Measurements from ENCODE around the gene ARHGAP30. TPM values are rescaled to one million over a fixed set of nuclear protein-coding genes. Genes with fewer than 3 reads are reported as not detected.
A peak's percentile ranks its signal among the peaks of the same experiment; 100 is the strongest.

The ARHGAP30 gene
- total RNA-seq, 1 donor from 2014 or later, result not detected

DNA sequence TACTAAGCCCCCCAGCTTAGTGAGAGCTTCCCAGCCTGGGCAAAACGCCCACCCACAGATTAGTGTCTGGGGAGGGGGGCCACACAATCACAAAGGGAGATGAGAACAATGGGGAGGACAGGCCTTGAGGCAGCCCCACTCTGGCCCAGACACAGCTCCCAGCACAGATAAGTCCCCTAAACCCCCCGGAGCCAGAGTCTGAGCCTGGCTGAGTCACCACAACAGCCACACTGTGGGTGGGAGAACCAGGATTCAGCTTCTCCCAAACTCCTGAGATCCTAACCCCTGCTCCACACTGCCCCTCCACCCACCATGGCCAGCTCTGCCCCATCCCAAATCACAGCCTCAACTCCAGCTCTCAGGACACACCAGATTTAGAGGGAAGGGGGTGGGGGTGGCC lies 15.5 kb upstream of the ARHGAP30 start:
- H3K4me3 Mint-ChIP-seq (ENCODE audit: unreplicated experiment), result no peak overlapping the region
- no peaks in the 10 kb centered on the region for H3K27me3 Mint-ChIP-seq (ENCODE audit: low read depth)
- H3K9me3 Mint-ChIP-seq (ENCODE audit: low read depth), result no peaks in the 10 kb centered on the region
- peak; percentile 55 for DNase-seq (ENCODE audit: low spot score)
- H3K27ac Mint-ChIP-seq (ENCODE audit: unreplicated experiment), result peak overlapping the region; percentile 32
- TF ChIP-seq, protein P1, sequence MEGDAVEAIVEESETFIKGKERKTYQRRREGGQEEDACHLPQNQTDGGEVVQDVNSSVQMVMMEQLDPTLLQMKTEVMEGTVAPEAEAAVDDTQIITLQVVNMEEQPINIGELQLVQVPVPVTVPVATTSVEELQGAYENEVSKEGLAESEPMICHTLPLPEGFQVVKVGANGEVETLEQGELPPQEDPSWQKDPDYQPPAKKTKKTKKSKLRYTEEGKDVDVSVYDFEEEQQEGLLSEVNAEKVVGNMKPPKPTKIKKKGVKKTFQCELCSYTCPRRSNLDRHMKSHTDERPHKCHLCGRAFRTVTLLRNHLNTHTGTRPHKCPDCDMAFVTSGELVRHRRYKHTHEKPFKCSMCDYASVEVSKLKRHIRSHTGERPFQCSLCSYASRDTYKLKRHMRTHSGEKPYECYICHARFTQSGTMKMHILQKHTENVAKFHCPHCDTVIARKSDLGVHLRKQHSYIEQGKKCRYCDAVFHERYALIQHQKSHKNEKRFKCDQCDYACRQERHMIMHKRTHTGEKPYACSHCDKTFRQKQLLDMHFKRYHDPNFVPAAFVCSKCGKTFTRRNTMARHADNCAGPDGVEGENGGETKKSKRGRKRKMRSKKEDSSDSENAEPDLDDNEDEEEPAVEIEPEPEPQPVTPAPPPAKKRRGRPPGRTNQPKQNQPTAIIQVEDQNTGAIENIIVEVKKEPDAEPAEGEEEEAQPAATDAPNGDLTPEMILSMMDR (IDR thresholded peaks at IDR 0.05), result no peak
- peaks cover 36% of the 10 kb centered on the region for H3K4me1 Mint-ChIP-seq (ENCODE audit: low read depth)
- H3K36me3 Mint-ChIP-seq (ENCODE audit: low read depth), result no peaks in the 10 kb centered on the region

DNA sequence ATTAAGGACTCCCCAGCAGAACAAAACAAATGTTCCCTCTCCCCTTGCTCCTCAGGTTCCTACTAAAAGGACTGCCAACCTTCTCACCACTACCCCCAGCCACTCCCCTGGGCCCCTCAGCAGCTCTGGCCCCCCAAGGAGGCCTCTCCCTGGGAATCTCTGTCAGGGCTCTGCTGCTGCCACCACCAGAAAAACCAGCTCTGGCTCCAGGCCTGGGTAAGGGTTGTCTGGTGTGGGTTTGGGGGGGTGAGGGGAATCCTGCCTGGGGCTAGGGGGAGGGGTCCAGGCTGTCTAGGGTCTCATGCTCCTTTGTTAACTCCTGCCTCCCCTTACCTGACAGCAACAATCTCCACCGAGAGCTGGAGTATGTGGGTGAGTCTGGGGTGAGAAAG lies 14.9 kb upstream of the ARHGAP30 start:
- H3K4me1 Mint-ChIP-seq (ENCODE audit: low read depth), result peaks cover 38% of the 10 kb centered on the region
- no peaks in the 10 kb centered on the region for H3K36me3 Mint-ChIP-seq (ENCODE audit: low read depth)
- no peaks in the 10 kb centered on the region for H3K27me3 Mint-ChIP-seq (ENCODE audit: low read depth)
- H3K4me3 Mint-ChIP-seq (ENCODE audit: unreplicated experiment), result no peak overlapping the region
- no peak overlapping the region for H3K27ac Mint-ChIP-seq (ENCODE audit: unreplicated experiment)
- TF ChIP-seq, protein P1 (IDR thresholded peaks at IDR 0.05), result no peak
- H3K9me3 Mint-ChIP-seq (ENCODE audit: low read depth), result no peaks in the 10 kb centered on the region
- peak; percentile 39 for DNase-seq (ENCODE audit: low spot score)

DNA sequence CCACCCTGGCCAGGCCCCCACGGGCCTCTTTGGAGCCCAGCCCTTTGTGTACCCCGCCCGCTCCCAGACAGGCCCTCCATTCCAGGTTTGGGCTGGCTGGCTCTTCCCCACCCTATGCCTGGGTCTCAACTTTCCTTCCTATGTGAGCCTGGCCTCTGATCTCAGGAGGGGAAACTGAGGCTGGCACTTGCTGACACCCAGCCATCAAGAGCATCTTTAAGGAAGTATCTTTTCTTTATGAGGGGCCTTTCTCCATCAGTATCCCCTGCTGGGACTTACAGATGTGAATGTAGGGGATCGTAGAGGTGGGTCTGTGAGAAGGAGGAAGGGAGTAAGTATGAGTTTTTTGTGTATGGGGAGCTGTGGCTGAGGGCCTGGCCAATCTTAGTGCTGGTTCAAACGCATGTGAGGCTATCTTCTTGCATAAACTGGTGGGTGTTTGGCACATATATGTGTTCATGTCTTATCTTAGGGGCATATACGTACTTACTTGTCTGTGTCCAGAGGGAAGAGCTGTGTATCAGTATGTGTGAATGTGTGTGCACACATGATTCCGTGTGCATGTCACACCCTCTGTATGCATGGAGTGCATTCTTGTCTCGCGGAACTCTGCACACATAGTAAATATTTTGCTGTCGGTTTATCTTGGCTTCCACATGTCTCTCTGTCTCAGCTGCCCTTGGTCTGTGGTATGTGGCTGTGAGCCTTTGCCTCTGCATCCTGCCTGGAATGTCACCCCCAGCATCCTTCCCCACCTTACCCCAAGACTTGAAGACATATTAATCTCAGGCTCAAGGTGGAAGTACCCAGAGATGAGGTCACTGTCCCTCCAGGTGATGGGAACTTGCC lies 14.3 kb upstream of the ARHGAP30 start:
- peak overlapping the region; percentile 58 for H3K27ac Mint-ChIP-seq (ENCODE audit: unreplicated experiment)
- peak; percentile 1 for DNase-seq (ENCODE audit: low spot score)
- H3K4me3 Mint-ChIP-seq (ENCODE audit: unreplicated experiment), result no peak overlapping the region
- peaks cover 38% of the 10 kb centered on the region for H3K4me1 Mint-ChIP-seq (ENCODE audit: low read depth)
- no peaks in the 10 kb centered on the region for H3K27me3 Mint-ChIP-seq (ENCODE audit: low read depth)
- no peaks in the 10 kb centered on the region for H3K36me3 Mint-ChIP-seq (ENCODE audit: low read depth)
- no peaks in the 10 kb centered on the region for H3K9me3 Mint-ChIP-seq (ENCODE audit: low read depth)
- TF ChIP-seq, protein P1 (IDR thresholded peaks at IDR 0.05), result no peak

DNA sequence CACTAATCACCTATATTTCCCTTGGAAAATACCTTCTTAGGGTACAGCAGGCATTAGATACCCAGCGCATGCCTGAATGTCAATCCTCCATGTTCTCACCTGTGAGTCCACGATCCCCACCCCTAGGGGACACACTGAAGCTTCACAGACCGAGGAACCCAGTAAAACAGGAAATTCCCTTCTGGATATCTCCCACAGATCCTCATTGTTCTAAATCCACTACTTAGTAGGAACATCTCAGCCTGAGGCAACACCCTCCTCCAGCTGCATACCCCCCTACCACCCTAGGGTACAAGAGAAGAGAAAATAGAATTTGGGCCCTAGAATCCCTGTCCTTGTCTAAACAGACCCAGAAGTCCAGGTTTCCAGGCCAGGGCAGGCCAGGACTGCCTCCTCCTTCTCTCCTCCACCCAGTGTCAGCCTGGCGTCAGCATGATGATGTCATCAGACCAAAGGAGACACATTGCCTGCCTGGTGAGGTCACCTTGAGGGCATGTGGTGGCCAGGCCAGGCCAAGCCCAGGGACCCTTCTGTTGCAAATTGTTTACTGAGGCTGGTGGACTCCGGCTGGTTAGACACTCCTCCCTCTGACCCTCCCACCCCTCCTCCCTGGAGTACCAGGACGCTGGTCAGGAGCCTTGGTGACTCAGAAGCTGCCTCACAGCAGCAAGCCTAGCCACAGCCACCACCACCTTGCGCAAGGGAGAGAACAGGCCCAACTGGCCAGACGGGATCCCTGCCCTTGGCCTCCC lies 13.5 kb upstream of the ARHGAP30 start:
- Mint-ChIP-seq H3K9me3 (ENCODE audit: low read depth) (no peaks in the 10 kb centered on the region), H3K4me1 (ENCODE audit: low read depth) (peaks cover 38% of the 10 kb centered on the region), H3K36me3 (ENCODE audit: low read depth) (no peaks in the 10 kb centered on the region), H3K27me3 (ENCODE audit: low read depth) (no peaks in the 10 kb centered on the region), H3K27ac (ENCODE audit: unreplicated experiment) (peak overlapping the region; percentile 58), H3K4me3 (ENCODE audit: unreplicated experiment) (no peak overlapping the region)
- TF ChIP-seq, protein P1 (IDR thresholded peaks at IDR 0.05), result no peak
- no peak for DNase-seq (ENCODE audit: low spot score)

DNA sequence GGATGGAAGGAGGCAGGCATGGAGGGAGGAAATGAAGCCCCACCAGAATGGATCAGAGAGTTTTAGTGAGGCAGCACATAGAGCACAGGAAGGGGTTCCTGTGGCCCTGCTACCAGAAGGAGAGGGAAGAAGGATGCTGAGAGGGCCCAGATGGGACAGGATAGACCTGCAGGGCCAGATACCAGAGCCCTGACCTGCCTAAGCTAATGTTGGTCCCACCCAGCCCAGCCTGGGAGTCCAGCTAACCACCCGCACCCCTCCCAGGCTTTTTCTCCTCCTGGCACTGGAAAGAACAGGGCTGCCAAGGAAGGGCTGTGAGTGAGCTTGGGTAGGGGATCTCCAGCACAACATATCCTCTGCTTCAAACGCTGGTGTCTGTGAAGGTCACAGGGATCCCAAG lies 12.8 kb upstream of the ARHGAP30 start:
- TF ChIP-seq, protein P1 (IDR thresholded peaks at IDR 0.05), result no peak
- H3K27ac Mint-ChIP-seq (ENCODE audit: unreplicated experiment), result no peak overlapping the region
- DNase-seq (ENCODE audit: low spot score), result no peak
- H3K4me3 Mint-ChIP-seq (ENCODE audit: unreplicated experiment), result no peak overlapping the region
- H3K9me3 Mint-ChIP-seq (ENCODE audit: low read depth), result no peaks in the 10 kb centered on the region
- no peaks in the 10 kb centered on the region for H3K36me3 Mint-ChIP-seq (ENCODE audit: low read depth)
- peaks cover 38% of the 10 kb centered on the region for H3K4me1 Mint-ChIP-seq (ENCODE audit: low read depth)
- no peaks in the 10 kb centered on the region for H3K27me3 Mint-ChIP-seq (ENCODE audit: low read depth)

Data from chondrocyte (in vitro differentiated cells).